H1 (cell line): ENCODE data around the gene GLRB.

Experiments used
- BRCA1 ChIP-seq: IDR thresholded peaks from 2 replicates; pipeline ENCODE4 v1.6.1; 2012; ENCODE audit warnings: low read depth, low read length, improper control_type of control experiment
- CBX8 ChIP-seq: fragments of 300-800, 300-1000 bp; sonication (generic); IDR thresholded peaks from 2 replicates; pipeline ENCODE4 v1.7.1; 2016; ENCODE audit warnings: low read depth, low read length, borderline replicate concordance
- CEBPB ChIP-seq: IDR thresholded peaks from 2 replicates; pipeline ENCODE4 v1.6.1; 2012; ENCODE audit warnings: low read depth, low read length
- CTCF ChIP-seq, 3 experiments: IDR thresholded peaks; 1 replicate in 2 of 3; 2 replicates in 1 of 3; pipeline versions ENCODE4 v1.5.1 to v1.6.1; 2011; ENCODE audit warnings: low read length in 3 of 3, mild to moderate bottlenecking in 3 of 3, inconsistent platforms in 2 of 3, low read depth in 1 of 3, moderate library complexity in 1 of 3; ENCODE audit not compliant: insufficient read depth in 1 of 3; ENCODE audit errors: control extremely low read depth in 1 of 3
- EZH2 ChIP-seq: fragments of 200-600 bp; sonication (generic); IDR thresholded peaks from 2 replicates; pipeline ENCODE4 v1.7.1; 2012; ENCODE audit warnings: low read depth, mild to moderate bottlenecking, moderate library complexity, low read length, inconsistent platforms; ENCODE audit not compliant: severe bottlenecking
- MAFK ChIP-seq: IDR thresholded peaks from 2 replicates; pipeline ENCODE4 v1.6.1; 2012; ENCODE audit warnings: low read depth, mild to moderate bottlenecking, improper control_type of control experiment, low read length
- POLR2A ChIP-seq, 2 experiments: IDR thresholded peaks; 1 replicate in 1 of 2; 2 replicates in 1 of 2; pipeline ENCODE4 v1.6.1; 2011; ENCODE audit warnings: low read depth in 2 of 2, low read length in 2 of 2, mild to moderate bottlenecking in 2 of 2; ENCODE audit errors: control extremely low read depth in 1 of 2
- POLR2AphosphoS5 ChIP-seq: IDR thresholded peaks from 2 replicates; pipeline ENCODE4 v1.6.1; 2011; ENCODE audit warnings: low read depth, low read length
- TAF7 ChIP-seq: optimal IDR thresholded peaks from 2 replicates; pipeline ENCODE3; 2011; ENCODE audit warnings: low read depth, mild to moderate bottlenecking, inconsistent platforms, low read length, moderate library complexity, borderline replicate concordance
- TF ChIP-seq, protein P1 (sequence below): IDR thresholded peaks from 2 replicates; pipeline ENCODE4 v1.6.1; 2011; ENCODE audit warnings: low read length, improper control_type of control experiment

DNA sequence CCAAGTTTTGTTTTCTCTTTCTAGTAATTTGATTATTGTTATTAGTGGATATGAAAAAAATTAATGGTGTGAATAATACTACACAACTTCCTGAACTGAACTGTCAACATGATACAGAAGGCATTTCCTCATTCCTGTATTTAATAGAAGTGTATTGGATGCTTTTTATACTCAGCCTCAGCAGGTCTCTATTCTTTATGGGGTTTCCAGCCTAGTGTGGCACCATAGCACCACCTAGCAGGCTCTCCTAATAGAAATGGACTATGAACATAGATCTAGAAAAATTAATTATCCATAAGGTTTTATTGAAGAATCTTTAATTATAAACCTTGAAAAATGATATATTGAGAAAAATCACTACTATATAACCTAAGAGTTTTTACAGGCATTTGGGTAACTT is 52.4 kb downstream of the GLRB start:
- peak in 1 of 3 experiments; percentile 20; a peak in 1 of 4 replicates for TF ChIP-seq CTCF (IDR thresholded peaks at IDR 0.05; ENCODE audit: control extremely low read depth in 1 of 3, insufficient read depth in 1 of 3, low read depth in 1 of 3, low read length in 3 of 3)
- TF ChIP-seq MAFK = no peak
- TF ChIP-seq POLR2A (IDR thresholded peaks at IDR 0.05; ENCODE audit: control extremely low read depth in 1 of 2, low read depth in 2 of 2, low read length in 2 of 2) = no peak
- TF ChIP-seq CEBPB = no peak
- TF ChIP-seq EZH2 = no peak
- TF ChIP-seq POLR2AphosphoS5 = no peak
- TF ChIP-seq, protein P1, sequence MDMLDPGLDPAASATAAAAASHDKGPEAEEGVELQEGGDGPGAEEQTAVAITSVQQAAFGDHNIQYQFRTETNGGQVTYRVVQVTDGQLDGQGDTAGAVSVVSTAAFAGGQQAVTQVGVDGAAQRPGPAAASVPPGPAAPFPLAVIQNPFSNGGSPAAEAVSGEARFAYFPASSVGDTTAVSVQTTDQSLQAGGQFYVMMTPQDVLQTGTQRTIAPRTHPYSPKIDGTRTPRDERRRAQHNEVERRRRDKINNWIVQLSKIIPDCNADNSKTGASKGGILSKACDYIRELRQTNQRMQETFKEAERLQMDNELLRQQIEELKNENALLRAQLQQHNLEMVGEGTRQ = no peak
- TF ChIP-seq TAF7 = no peak
- no peak for TF ChIP-seq CBX8
- TF ChIP-seq BRCA1 = no peak
